Lower leg skin (tissue), 4 donors: ENCODE data around the gene ADI1. TPM values are rescaled to one million over a fixed set of nuclear protein-coding genes. Genes with fewer than 3 reads are reported as not detected.

Experiments used
- DNase-seq, 2 donors: peaks; one replicate each; pipeline ENCODE4 v3.0.0-alpha.2; 2019; ENCODE audit warnings: low spot score in 2 of 2
- H3K4me3 ChIP-seq: fragments of 200-600 bp; sonication (generic); 2 replicates; pipeline ENCODE4 v1.5.1; 2017; ENCODE audit warnings: mild to moderate bottlenecking, low read depth; ENCODE audit not compliant: poor library complexity, severe bottlenecking
- POLR2A ChIP-seq, 2 donors: fragments of 450-650 bp; IDR thresholded peaks; one replicate each; pipeline ENCODE4 v1.6.1; 2016 to 2017; ENCODE audit warnings: antibody characterized with exemption in 2 of 2, mild to moderate bottlenecking in 1 of 2, moderate library complexity in 1 of 2
- WGBS, 2 donors: methylation state at CpG; one replicate each; pipeline ENCODE4 v1.1.5; 2018; 5-methylcytosine and 5-hydroxymethylcytosine counted together
- intact Hi-C: fragments of 100-400 bp; cut with DNase I; formaldehyde crosslinking; loops from one replicate; pipeline ENCODE4 v1.15.0; 2023; ENCODE audit warnings: low total_unique reads
- total RNA-seq, 4 donors: library from RNA; depleted of rRNA; stranded (reverse); fragments of >200 nt; gene quantifications; one replicate each; pipeline ENCODE4 v1.1.0, GENCODE V29; 2016
- TF ChIP-seq, protein P1 (sequence below), 3 donors: fragments of 450-650 bp; IDR thresholded peaks; one replicate each; pipeline ENCODE4 v1.5.1; 2016; ENCODE audit warnings: antibody characterized with exemption in 3 of 3, mild to moderate bottlenecking in 3 of 3, moderate library complexity in 2 of 3

The ADI1 gene
- total RNA-seq, 4 donors from 2014 or later: 29.1 to 55.5 (median 44.1) TPM

GRCh38 chr2:3453190-3453999 lies 65.9 kb downstream of the ADI1 start:
- TF ChIP-seq, protein P1, sequence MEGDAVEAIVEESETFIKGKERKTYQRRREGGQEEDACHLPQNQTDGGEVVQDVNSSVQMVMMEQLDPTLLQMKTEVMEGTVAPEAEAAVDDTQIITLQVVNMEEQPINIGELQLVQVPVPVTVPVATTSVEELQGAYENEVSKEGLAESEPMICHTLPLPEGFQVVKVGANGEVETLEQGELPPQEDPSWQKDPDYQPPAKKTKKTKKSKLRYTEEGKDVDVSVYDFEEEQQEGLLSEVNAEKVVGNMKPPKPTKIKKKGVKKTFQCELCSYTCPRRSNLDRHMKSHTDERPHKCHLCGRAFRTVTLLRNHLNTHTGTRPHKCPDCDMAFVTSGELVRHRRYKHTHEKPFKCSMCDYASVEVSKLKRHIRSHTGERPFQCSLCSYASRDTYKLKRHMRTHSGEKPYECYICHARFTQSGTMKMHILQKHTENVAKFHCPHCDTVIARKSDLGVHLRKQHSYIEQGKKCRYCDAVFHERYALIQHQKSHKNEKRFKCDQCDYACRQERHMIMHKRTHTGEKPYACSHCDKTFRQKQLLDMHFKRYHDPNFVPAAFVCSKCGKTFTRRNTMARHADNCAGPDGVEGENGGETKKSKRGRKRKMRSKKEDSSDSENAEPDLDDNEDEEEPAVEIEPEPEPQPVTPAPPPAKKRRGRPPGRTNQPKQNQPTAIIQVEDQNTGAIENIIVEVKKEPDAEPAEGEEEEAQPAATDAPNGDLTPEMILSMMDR (IDR thresholded peaks at IDR 0.05): no peak
- no peak for TF ChIP-seq POLR2A (IDR thresholded peaks at IDR 0.05)
- intact Hi-C loops: no loop called here
- no peak overlapping the region for H3K4me3 ChIP-seq
- peak in 1 of 2 donors; percentile 74 for DNase-seq
- WGBS, 2 donors: 66 to 69% methylated on average over 20 of the region's 20 CpGs

DNA sequence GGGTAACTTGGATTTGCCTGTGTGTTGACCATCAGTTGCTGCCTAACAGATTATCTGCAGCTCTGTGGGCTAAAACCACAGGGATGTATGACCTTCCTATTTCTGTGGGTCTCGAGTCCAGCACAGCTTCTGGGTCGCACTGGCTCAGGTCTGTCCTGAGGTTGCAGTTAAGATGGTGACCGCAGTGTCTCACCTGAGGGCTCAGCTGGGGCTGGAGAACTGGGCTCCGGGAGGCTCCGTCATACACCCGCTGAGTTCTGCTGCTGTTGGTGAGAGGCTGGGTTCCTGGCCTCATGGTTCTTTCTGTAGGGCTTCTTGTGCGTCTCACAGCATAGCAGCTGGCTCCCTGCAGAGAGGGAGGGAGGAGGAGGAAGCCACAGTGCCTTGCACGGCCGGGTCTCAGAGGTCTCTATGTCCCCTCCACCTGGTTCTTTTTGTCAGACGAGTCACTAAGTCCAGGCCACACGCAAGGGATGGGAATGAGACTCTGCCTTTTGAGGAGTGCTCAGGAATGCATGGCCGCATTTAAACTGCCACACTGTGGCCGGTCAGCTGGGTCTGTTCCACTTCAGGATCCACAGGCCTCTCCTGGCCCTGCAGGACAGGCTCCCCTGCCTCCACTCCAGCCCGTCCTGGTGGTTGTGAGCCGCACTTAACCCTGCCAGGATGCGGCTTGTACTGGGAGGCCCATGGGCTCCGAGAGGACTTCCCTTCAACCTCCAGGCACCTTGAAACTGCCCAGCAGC lies 67.2 kb downstream of the ADI1 start:
- 91 to 95% methylated on average over 16 to 17 of the region's 17 CpGs for WGBS, 2 donors
- no peak for TF ChIP-seq POLR2A (IDR thresholded peaks at IDR 0.05)
- TF ChIP-seq, protein P1 (IDR thresholded peaks at IDR 0.05): no peak
- no peak overlapping the region for H3K4me3 ChIP-seq
- intact Hi-C loops: no loop called here
- DNase-seq: peak in 1 of 2 donors; percentile 78

GRCh38 chr2:3451169-3451568 lies 68.2 kb downstream of the ADI1 start:
- WGBS, 2 donors: 82 to 84% methylated on average over 4 of the region's 4 CpGs
- DNase-seq: no peak
- intact Hi-C loops: no loop called here
- H3K4me3 ChIP-seq: no peak overlapping the region
- no peak for TF ChIP-seq POLR2A (IDR thresholded peaks at IDR 0.05)
- TF ChIP-seq, protein P1 (IDR thresholded peaks at IDR 0.05): no peak

- TF ChIP-seq POLR2A (IDR thresholded peaks at IDR 0.05): no peak
- TF ChIP-seq, protein P1 (IDR thresholded peaks at IDR 0.05): no peak
- WGBS, 2 donors: 73 to 86% methylated on average over 16 of the region's 16 CpGs
- H3K4me3 ChIP-seq: no peak overlapping the region
- peak in 1 of 2 donors; percentile 80 for DNase-seq
- intact Hi-C loops: no loop called here
Observed at GRCh38 chr2:3450385-3451010, 68.8 kb downstream of the ADI1 start.

- no peak for DNase-seq
- intact Hi-C loops: no loop called here
- WGBS, 2 donors: 91% methylated on average over 11 of the region's 11 CpGs
- no peak overlapping the region for H3K4me3 ChIP-seq
- TF ChIP-seq, protein P1 (IDR thresholded peaks at IDR 0.05): no peak
- TF ChIP-seq POLR2A (IDR thresholded peaks at IDR 0.05): no peak
Observed at GRCh38 chr2:3449936-3450335, 69.4 kb downstream of the ADI1 start.
